Activated CD4-positive, alpha-beta memory T cell treated with anti-CD3 and anti-CD28 coated beads for 36 hours (primary cell): ENCODE results near the gene RASAL3. TPM values are rescaled to one million over a fixed set of nuclear protein-coding genes. Genes with fewer than 3 reads are reported as not detected.

ENCODE experiments used
- CTCF ChIA-PET: fragments of 350-600 bp; sonication (Branson Sonifier 250); formaldehyde crosslinking; loops from one replicate; lab custom pipeline; 2021; ENCODE audit warnings: antibody characterized with exemption, inconsistent platforms; lab: Charles Lee
- POLR2A ChIA-PET: fragments of 350-600 bp; sonication (Branson Sonifier 250); formaldehyde crosslinking; loops from one replicate; lab custom pipeline; 2021; ENCODE audit warnings: antibody characterized with exemption; lab: Charles Lee
- DNase-seq: peaks from one replicate; pipeline ENCODE4 v3.0.0-alpha.2; 2020
- H3K27ac Mint-ChIP-seq: one replicate; pipeline ENCODE4 v1.8.0; 2021; ENCODE audit warnings: mixed read lengths
- H3K27me3 Mint-ChIP-seq: one replicate; pipeline ENCODE4 v1.8.0; 2021; ENCODE audit warnings: mixed read lengths
- H3K36me3 Mint-ChIP-seq: one replicate; pipeline ENCODE4 v1.8.0; 2021; ENCODE audit warnings: mixed read lengths
- H3K4me1 Mint-ChIP-seq: one replicate; pipeline ENCODE4 v1.8.0; 2021; ENCODE audit warnings: low read depth, mixed read lengths
- H3K4me3 Mint-ChIP-seq: one replicate; pipeline ENCODE4 v1.8.0; 2021; ENCODE audit warnings: mild to moderate bottlenecking, mixed read lengths
- H3K9me3 Mint-ChIP-seq: one replicate; pipeline ENCODE4 v1.8.0; 2021; ENCODE audit warnings: mixed read lengths
- intact Hi-C: fragments of 100-400 bp; cut with micrococcal nuclease; formaldehyde crosslinking; loops from one replicate; pipeline ENCODE4 v1.15.1; 2023
- total RNA-seq, 2 experiments: library from RNA; stranded (reverse); gene quantifications; one replicate each; pipeline ENCODE4 v1.2.3, GENCODE V29; 2021

Gene RASAL3
- total RNA-seq, 2 experiments from 2014 or later: 125 to 130 TPM

DNA sequence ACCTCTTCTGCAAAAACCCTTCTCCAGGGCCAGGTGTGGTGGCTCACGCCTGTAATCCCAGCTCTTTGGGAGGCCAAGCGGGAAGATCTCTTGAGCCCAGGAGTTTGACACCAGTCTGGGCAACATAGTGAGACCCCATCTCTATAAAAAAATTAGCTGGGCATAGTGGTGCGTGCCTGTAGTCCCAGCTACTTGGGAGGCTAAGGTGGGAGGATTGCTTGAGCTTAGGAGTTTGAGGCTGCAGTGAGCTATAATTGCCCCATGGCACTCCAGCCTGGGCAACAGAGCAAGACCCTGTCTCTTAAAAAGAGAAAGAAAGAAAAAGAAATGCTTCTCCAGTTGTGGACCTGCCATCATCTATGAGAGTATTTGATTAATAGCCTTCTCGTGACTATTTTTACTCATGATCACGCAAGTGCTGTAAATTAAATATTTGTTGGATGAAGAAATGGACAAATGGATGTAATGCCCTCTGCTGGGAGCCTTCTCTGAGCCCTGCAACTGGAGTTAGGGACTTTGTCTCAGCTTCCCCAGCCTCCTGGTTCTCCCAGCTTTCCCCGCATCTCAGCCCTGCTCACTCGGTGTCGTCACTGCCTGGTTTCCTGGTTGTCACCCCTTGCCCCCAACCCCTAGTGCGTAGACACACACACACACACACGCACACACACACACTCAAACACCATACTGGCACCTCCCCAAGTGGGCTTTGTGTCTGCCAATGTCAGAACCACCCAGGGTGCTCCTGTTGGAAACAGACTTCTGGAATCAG is 26.8 kb downstream of the RASAL3 start:
- Mint-ChIP-seq H3K4me1 (peaks cover 11% of the 10 kb centered on the region), H3K36me3 (no peaks in the 10 kb centered on the region), H3K4me3 (no peak overlapping the region), H3K27me3 (no peaks in the 10 kb centered on the region), H3K9me3 (no peaks in the 10 kb centered on the region), H3K27ac (no peak overlapping the region)
- DNase-seq: no peak
- ChIA-PET CTCF (interaction anchor here (1.1 to 2.3 kb wide), 2 partner anchors 118 to 119 kb away, joined by 3 to 7 read pairs; no protein-coding TSS in a partner anchor), POLR2A (interaction anchor here (1.7 kb wide), 1 partner anchor 25 kb away, joined by 3 read pairs; no protein-coding TSS in a partner anchor)
- intact Hi-C loops: no loop called here

DNA sequence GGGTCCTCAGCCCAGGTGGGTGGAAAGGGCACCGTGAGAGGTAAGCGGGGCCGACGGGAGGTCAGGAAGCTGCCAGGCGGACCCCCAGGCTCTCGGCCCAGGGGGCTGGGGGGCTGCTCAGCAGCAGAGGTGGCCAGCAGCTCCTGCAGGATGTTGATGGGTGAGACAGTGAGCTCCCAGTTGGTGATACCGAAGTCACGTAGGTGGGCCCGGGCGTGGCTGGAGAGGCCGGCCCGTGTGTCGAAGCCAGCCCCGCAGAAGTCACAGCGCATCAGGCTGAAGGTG is 27.6 kb downstream of the RASAL3 start:
- DNase-seq: no peak
- no peaks in the 10 kb centered on the region for H3K27me3 Mint-ChIP-seq
- H3K4me3 Mint-ChIP-seq: no peak overlapping the region
- H3K4me1 Mint-ChIP-seq: peaks cover 13% of the 10 kb centered on the region
- intact Hi-C loops: no loop called here
- no peaks in the 10 kb centered on the region for H3K9me3 Mint-ChIP-seq
- POLR2A ChIA-PET: interaction anchor here (1.7 kb wide), 1 partner anchor 26 kb away, joined by 3 read pairs; no protein-coding TSS in a partner anchor
- CTCF ChIA-PET: interaction anchor here (1.1 to 2.3 kb wide), 2 partner anchors 119 to 120 kb away, joined by 3 to 7 read pairs; no protein-coding TSS in a partner anchor
- H3K27ac Mint-ChIP-seq: no peak overlapping the region
- H3K36me3 Mint-ChIP-seq: peaks cover 3% of the 10 kb centered on the region

DNA sequence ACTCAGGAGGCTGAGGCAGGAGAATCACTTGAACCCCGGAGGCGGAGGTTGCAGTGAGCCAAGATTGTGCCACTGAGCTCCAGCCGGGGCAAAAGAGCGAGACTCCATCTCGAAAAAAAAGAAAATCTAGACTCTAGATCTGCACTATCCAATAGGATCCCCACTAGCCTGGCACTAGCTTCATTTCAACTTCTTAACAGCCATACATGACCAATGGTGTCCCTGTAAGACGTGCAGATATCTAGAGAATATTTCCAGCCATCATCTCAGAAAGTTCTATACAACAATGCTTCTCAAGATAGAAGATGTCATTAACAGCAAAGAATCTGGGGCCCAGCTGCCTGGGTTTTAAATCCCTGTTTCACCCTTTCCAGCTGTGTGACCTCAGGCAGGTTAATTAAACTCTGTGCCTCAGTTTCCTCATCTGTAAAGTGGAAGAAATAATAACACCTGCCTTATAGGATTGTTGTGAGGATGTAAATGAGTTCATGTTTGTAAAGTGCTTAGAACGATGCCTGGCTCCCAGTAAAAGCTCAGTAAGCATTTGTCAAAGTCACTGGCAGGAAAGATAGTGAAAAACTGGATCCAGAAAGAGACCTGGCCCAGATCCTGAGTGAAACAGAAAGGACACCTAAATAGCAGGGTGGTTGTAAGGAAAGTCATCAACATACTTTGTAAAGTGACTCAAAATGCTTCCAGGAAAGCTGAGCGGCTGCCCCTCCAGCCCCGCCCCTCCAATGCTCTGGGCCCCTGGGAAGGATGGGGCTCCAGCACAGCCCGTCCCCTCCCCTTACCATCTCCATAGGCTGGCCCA is 28.1 kb downstream of the RASAL3 start:
- peaks cover 18% of the 10 kb centered on the region for H3K4me1 Mint-ChIP-seq
- H3K27me3 Mint-ChIP-seq: no peaks in the 10 kb centered on the region
- H3K27ac Mint-ChIP-seq: peak overlapping the region; percentile 71
- no peak overlapping the region for H3K4me3 Mint-ChIP-seq
- CTCF ChIA-PET: interaction anchor here (0.6 to 2.3 kb wide), 5 partner anchors 18 to 119 kb away, joined by 3 to 7 read pairs (median 3); partner anchors contain the start of gene AKAP8L
- H3K36me3 Mint-ChIP-seq: peaks cover 6% of the 10 kb centered on the region
- DNase-seq: peak; percentile 41
- intact Hi-C loops: no loop called here
- POLR2A ChIA-PET: interaction anchor here (1.7 kb wide), 1 partner anchor 27 kb away, joined by 3 read pairs; no protein-coding TSS in a partner anchor
- H3K9me3 Mint-ChIP-seq: no peaks in the 10 kb centered on the region

DNA sequence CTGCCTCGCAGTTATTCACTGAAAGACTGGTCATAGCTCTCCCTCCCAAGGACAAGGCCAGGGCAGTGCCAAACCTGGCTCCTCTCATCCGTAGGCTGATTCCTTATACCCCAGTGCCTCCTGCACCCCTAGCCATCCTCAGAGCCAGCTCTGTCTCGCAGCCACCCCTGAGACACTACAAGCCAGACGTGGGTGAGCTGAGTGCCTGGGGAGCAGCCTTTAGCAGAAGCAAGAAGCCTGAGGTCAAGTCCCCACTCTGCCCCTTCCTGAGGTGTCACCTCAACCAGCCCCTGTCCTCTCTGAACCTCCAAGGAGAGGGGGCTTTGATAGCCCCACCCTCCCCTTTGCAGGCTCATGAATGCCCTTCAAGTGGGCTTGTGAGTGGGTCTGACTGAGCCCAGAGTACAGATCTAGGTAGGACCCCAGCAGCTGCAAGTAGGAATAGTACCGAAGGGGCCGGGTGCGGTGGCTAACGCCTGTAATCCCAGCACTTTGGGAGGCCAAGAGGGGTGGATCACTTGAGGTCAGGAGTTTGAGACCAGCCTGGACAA is 30.8 kb downstream of the RASAL3 start:
- CTCF ChIA-PET: interaction anchor here (0.9 to 5.1 kb wide), 8 partner anchors 14 to 256 kb away, joined by 3 to 26 read pairs (median 3); partner anchors contain the start of gene AKAP8L
- Mint-ChIP-seq H3K27me3 (no peaks in the 10 kb centered on the region), H3K27ac (peak overlapping the region; percentile 85), H3K9me3 (no peaks in the 10 kb centered on the region), H3K4me1 (peaks cover 31% of the 10 kb centered on the region), H3K36me3 (peaks cover 6% of the 10 kb centered on the region), H3K4me3 (peak overlapping the region; percentile 85)
- POLR2A ChIA-PET: interaction anchor here (0.8 to 4.1 kb wide), 7 partner anchors 14 to 129 kb away, joined by 3 to 32 read pairs (median 7); partner anchors contain the start of genes AKAP8, AKAP8L and RASAL3
- no peak for DNase-seq
- intact Hi-C loops: loop anchor here (1.0 to 2.0 kb wide), 4 partner anchors 15 to 308 kb away; partner anchors contain the start of gene WIZ

DNA sequence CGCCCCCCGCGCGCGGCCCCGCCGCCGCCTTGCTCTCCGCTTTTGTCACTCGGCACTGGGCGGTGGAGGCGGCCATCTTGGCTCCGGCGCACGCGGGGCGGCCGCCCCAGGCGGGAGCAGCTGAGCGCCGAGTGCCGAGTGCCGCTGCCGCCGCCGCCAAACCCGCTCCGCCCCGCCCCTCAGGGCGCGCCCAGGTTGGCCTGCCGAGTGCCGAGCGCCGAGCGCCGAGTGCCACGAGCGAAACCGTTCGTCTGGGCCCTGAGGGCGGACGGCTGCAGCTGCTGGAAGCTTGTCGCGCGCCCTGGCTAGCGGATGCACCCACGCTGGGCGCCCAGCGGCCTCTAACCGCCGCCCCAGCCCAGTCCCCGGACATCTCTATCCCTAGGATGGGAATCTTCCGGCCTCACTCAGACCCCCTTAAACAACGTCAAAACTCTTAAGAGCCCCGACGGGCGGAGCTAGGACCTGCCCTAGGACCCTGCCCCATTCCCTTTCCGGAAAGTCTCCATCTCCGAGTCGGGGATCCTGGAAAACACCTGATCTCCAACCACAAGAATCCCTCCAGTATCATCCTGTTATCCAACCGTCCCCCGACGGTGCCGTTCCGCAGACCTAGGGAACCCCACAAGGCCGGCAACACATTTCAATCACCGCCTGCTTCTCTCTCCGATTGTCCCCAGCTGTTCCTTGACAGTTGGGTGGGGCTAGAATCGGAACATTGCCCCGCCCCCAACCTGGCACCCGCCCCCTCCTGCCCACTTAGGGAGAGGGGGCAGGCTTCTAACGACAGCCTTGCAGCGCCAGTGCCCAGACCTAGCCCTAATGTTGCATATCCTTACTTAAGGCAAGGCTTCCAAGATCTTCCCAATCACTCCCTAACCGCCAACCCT is 31.5 kb downstream of the RASAL3 start:
- Mint-ChIP-seq H3K4me1 (peaks cover 31% of the 10 kb centered on the region), H3K4me3 (peak overlapping the region; percentile 85), H3K27ac (peak overlapping the region; percentile 85), H3K36me3 (peaks cover 7% of the 10 kb centered on the region), H3K27me3 (no peaks in the 10 kb centered on the region), H3K9me3 (no peaks in the 10 kb centered on the region)
- intact Hi-C loops: loop anchor here (1.0 to 2.0 kb wide), 5 partner anchors 14 to 308 kb away; partner anchors contain the start of gene WIZ
- CTCF ChIA-PET: interaction anchor here (0.8 to 5.1 kb wide), 9 partner anchors 13 to 255 kb away, joined by 3 to 26 read pairs (median 3); partner anchors contain the start of gene AKAP8L
- POLR2A ChIA-PET: interaction anchor here (0.6 to 4.1 kb wide), 9 partner anchors 13 to 129 kb away, joined by 3 to 32 read pairs (median 5); partner anchors contain the start of genes AKAP8, AKAP8L and RASAL3
- peak; percentile 95 for DNase-seq

DNA sequence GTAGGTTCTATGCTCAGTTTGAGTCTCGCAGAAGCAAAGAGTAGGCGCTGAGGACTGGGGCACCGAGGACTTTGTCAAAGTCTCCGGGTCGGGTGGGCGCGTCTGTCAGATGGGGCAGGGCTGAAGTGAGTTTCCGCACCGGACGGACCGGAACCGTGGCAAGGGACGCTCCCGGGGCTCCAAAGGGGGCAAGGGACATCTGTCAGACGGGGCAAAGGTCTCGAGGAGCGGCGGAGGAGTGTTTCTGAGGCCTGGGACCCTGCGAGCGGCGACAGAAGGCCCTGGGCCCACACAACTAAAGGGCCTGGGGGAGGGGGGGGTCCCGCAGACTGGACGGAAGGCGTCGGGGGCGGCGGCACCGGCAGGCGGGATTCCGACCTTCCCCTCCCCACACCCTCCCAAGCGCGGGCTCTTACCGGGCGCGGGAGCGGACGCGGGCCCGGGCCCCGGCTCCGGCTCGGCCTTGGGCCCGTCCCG is 32.3 kb downstream of the RASAL3 start:
- Mint-ChIP-seq H3K4me3 (peak overlapping the region; percentile 93), H3K27me3 (no peaks in the 10 kb centered on the region), H3K4me1 (peaks cover 34% of the 10 kb centered on the region), H3K9me3 (no peaks in the 10 kb centered on the region), H3K36me3 (peaks cover 11% of the 10 kb centered on the region), H3K27ac (peak overlapping the region; percentile 84)
- POLR2A ChIA-PET: interaction anchor here (0.6 to 4.1 kb wide), 8 partner anchors 13 to 128 kb away, joined by 3 to 32 read pairs (median 6); partner anchors contain the start of genes AKAP8, AKAP8L and RASAL3
- intact Hi-C loops: loop anchor here (1.0 to 2.0 kb wide), 3 partner anchors 13 to 35 kb away; partner anchors contain the start of gene WIZ
- peak; percentile 49 for DNase-seq
- CTCF ChIA-PET: interaction anchor here (0.8 to 5.1 kb wide), 7 partner anchors 12 to 125 kb away, joined by 3 to 26 read pairs (median 4); partner anchors contain the start of gene AKAP8L

DNA sequence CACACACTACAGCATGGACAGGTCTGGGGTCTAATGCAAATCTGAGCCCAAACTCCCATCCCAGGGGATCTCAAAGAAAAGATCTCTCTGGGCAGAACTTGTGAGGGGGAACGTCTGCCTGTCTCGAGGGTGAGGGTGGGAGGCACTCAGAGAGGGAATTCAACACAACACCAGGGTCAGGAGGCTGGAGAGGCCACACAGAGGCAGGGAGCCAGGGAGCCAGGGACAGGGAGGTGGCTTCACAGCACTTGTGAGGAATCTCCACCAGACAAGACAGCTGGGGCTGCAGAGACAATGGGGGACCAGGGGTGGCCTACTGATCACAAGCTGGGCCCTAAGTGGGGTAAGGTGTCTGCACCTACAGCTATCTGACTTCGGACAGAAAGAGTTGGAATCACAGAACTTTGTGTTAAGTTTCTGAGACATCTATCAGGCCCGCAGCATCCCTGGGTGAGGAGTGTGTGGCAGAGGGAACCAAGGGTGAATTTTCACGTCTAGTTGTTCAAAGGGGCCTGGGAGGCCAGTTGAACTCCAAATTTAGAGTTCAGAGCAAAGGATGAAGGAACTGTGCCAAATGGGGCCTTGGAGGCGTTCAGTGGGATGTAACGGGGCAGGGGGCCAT is 32.8 kb downstream of the RASAL3 start:
- Mint-ChIP-seq H3K4me1 (peaks cover 35% of the 10 kb centered on the region), H3K4me3 (peak overlapping the region; percentile 93), H3K27me3 (no peaks in the 10 kb centered on the region), H3K36me3 (peaks cover 16% of the 10 kb centered on the region), H3K9me3 (no peaks in the 10 kb centered on the region), H3K27ac (peak overlapping the region; percentile 84)
- intact Hi-C loops: loop anchor here (1.0 to 2.0 kb wide), 3 partner anchors 12 to 35 kb away; partner anchors contain the start of gene WIZ
- ChIA-PET CTCF (interaction anchor here (4.0 to 5.1 kb wide), 2 partner anchors 12 to 124 kb away, joined by 24 to 26 read pairs; partner anchors contain the start of gene AKAP8L), POLR2A (interaction anchor here (1.3 to 4.1 kb wide), 2 partner anchors 12 to 52 kb away, joined by 5 to 32 read pairs; partner anchors contain the start of genes AKAP8 and AKAP8L)
- DNase-seq: no peak

DNA sequence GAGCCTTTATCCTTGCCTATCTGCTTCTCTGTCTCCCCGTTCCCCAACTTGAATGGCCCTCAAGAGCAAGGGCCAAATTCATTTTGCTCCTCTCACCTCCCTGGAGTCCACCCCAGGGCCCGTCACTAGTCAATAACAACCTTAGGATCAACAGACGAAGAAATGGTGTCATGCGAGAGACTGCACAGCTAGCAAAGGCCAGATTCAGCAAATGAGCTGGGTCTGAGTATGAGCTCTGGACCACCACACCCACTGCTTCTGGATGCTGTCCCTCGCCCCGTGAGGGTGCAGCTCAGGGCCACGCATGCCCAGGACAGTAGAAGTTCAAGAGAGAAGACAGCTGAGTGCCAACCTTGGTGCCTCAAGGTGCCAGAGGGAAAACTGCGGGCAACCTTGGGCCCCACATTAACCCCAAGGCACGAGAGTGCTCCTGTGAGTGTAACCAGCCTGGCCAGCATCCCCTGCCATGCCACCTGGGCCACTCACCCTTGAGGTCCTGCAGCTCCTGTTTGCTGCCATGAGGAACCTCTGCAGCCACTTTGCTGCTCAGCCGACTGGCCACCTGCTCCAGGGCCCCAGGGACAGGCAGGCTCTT is 33.7 kb downstream of the RASAL3 start:
- POLR2A ChIA-PET: interaction anchor here (1.2 to 1.3 kb wide), 2 partner anchors 12 to 51 kb away, joined by 3 to 5 read pairs; partner anchors contain the start of genes AKAP8 and AKAP8L
- no peak for DNase-seq
- CTCF ChIA-PET: interaction anchor here (0.7 to 5.1 kb wide), 3 partner anchors 11 to 124 kb away, joined by 3 to 26 read pairs (median 24); partner anchors contain the start of gene AKAP8L
- peak overlapping the region; percentile 93 for H3K4me3 Mint-ChIP-seq
- intact Hi-C loops: no loop called here
- peak overlapping the region; percentile 29 for H3K27ac Mint-ChIP-seq
- H3K36me3 Mint-ChIP-seq: peaks cover 23% of the 10 kb centered on the region
- no peaks in the 10 kb centered on the region for H3K27me3 Mint-ChIP-seq
- H3K9me3 Mint-ChIP-seq: no peaks in the 10 kb centered on the region
- peaks cover 35% of the 10 kb centered on the region for H3K4me1 Mint-ChIP-seq

DNA sequence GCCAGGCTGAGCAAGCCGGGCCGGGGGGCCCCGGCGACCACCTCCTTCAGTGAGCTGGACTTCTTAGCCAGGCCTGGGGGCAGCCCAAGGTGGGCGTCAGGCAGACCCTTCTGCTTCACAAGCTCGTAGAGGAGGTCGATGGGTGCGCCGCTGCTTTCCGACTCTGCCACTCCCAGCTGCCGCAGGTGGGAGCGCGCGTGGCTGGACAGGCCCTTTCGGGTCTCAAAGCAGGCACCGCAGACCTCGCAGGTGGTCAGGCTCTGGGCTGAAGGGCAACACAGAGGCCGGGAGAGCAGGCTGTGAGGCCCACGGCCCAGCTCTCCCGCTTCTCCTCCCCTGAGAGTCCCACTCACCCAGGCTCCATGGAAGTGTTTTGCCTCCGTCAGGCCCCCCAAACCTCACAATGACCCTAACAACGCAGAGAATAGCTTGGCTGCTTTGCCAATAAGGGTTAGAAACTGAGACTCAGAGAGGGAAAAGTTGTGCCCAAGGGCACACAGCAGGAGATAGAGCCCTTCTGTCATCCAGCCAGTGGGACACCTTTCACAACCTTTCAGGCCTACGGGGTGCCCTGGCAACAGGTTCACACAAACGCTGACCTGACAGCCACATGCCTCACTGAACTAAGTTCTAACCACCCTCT is 34.4 kb downstream of the RASAL3 start:
- Mint-ChIP-seq H3K4me3 (no peak overlapping the region), H3K36me3 (peaks cover 25% of the 10 kb centered on the region), H3K27ac (no peak overlapping the region), H3K27me3 (no peaks in the 10 kb centered on the region), H3K4me1 (peaks cover 35% of the 10 kb centered on the region), H3K9me3 (no peaks in the 10 kb centered on the region)
- DNase-seq: no peak
- ChIA-PET POLR2A (interaction anchor here (1.2 to 1.3 kb wide), 2 partner anchors 11 to 50 kb away, joined by 3 to 5 read pairs; partner anchors contain the start of genes AKAP8 and AKAP8L), CTCF (interaction anchor here (0.7 to 5.1 kb wide), 3 partner anchors 10 to 125 kb away, joined by 3 to 26 read pairs (median 24); partner anchors contain the start of gene AKAP8L)
- intact Hi-C loops: no loop called here
